HepG2 (cell line): ENCODE results near the gene RHBDF2. TPM values are rescaled to one million over a fixed set of nuclear protein-coding genes. Genes with fewer than 3 reads are reported as not detected.

Experiments
- ASH2L ChIP-seq: fragments of 300-600, 200-600 bp; sonication (generic); IDR thresholded peaks from 2 replicates; pipeline ENCODE4 v1.7.0; 2017; ENCODE audit warnings: low read depth, mild to moderate bottlenecking, moderate library complexity, mixed read lengths, low read length; ENCODE audit not compliant: insufficient read length
- ATAD3A ChIP-seq: sonication (generic); formaldehyde crosslinking; IDR thresholded peaks from 2 replicates; pipeline ENCODE4 v1.4.0; 2020; ENCODE audit warnings: missing genetic modification reagents
- CAMTA2 ChIP-seq: sonication (generic); formaldehyde crosslinking; IDR thresholded peaks from 2 replicates; pipeline ENCODE4 v1.4.0; 2020; ENCODE audit warnings: mild to moderate bottlenecking, missing genetic modification reagents, borderline replicate concordance
- E2F5 ChIP-seq: sonication (generic); formaldehyde crosslinking; conservative IDR thresholded peaks from 2 replicates; pipeline ENCODE4 v1.4.0; 2020; ENCODE audit warnings: missing genetic modification reagents
- HNF4A ChIP-seq: sonication (generic); formaldehyde crosslinking; IDR thresholded peaks from 2 replicates; pipeline ENCODE4 v1.4.0; 2020; ENCODE audit warnings: missing genetic modification reagents
- HNRNPL ChIP-seq: fragments of 200-400 bp; formaldehyde crosslinking; IDR thresholded peaks from 2 replicates; pipeline ENCODE4 v1.6.1; 2017; ENCODE audit warnings: mild to moderate bottlenecking, low read depth, low read length
- JUN ChIP-seq: sonication (generic); formaldehyde crosslinking; IDR thresholded peaks from 2 replicates; pipeline ENCODE4 v1.4.0; 2020; ENCODE audit warnings: mild to moderate bottlenecking, missing genetic modification reagents
- KDM2A ChIP-seq: sonication (generic); formaldehyde crosslinking; IDR thresholded peaks from 2 replicates; pipeline ENCODE4 v1.4.0; 2020; ENCODE audit warnings: low read depth, missing genetic modification reagents, borderline replicate concordance
- NCOA5 ChIP-seq: sonication (generic); formaldehyde crosslinking; IDR thresholded peaks from 2 replicates; pipeline ENCODE4 v1.4.0; 2020; ENCODE audit warnings: missing genetic modification reagents
- NR0B2 ChIP-seq: sonication (generic); formaldehyde crosslinking; IDR thresholded peaks from 2 replicates; pipeline ENCODE4 v1.4.0; 2020; ENCODE audit warnings: mild to moderate bottlenecking, missing genetic modification reagents
- YY1 ChIP-seq: IDR thresholded peaks from 2 replicates; pipeline ENCODE4 v1.6.1; 2011; ENCODE audit warnings: low read length, low read depth, moderate library complexity, mild to moderate bottlenecking; ENCODE audit not compliant: insufficient read depth, insufficient replicate concordance
- ZHX2 ChIP-seq, 2 experiments: sonication (generic) in 1 of 2; formaldehyde crosslinking in 1 of 2; IDR thresholded peaks; 2 replicates each; pipeline versions ENCODE4 v1.6.1 to v1.9.0; 2014 to 2022; ENCODE audit warnings: antibody characterized with exemption in 1 of 2, borderline replicate concordance in 1 of 2, inconsistent platforms in 1 of 2, low read depth in 1 of 2, missing genetic modification reagents in 1 of 2
- ZNF317 ChIP-seq: sonication (generic); formaldehyde crosslinking; IDR thresholded peaks from 2 replicates; pipeline ENCODE4 v1.5.0; 2020; ENCODE audit warnings: mild to moderate bottlenecking, missing genetic modification reagents
- ZNF737 ChIP-seq: sonication (generic); formaldehyde crosslinking; IDR thresholded peaks from 2 replicates; pipeline ENCODE4 v1.5.0; 2020; ENCODE audit warnings: missing genetic modification reagents, mild to moderate bottlenecking, borderline replicate concordance
- ZNF749 ChIP-seq: sonication (generic); formaldehyde crosslinking; IDR thresholded peaks from 2 replicates; pipeline ENCODE4 v1.8.0; 2022; ENCODE audit warnings: mild to moderate bottlenecking, missing genetic modification reagents, moderate library complexity, borderline replicate concordance
- polyA plus RNA-seq, 8 experiments: library from polyadenylated mRNA; depleted of rRNA in 3 of 8; stranded (reverse) in 7 of 8; unstranded in 1 of 8; fragments of >200 nt; fragmentation: Illumina TruSeq in 4 of 8; extraction: Trizol in 4 of 8; gene quantifications; 2 replicates each; pipeline versions ENCODE4 v1.2.1 to v1.2.3, GENCODE V29; 2011 to 2016; ENCODE audit warnings: low read depth in 4 of 8, missing spikeins in 1 of 8, mixed read lengths in 1 of 8; ENCODE audit not compliant: insufficient read depth in 1 of 8
- total RNA-seq, 5 experiments: library from RNA; depleted of rRNA; stranded (reverse); fragments of >200 nt; fragmentation: Illumina TruSeq; extraction: Trizol; gene quantifications; 2 replicates each; pipeline ENCODE4 v1.2.3, GENCODE V29; 2016; ENCODE audit warnings: low read depth in 1 of 5
- TF ChIP-seq, protein P1 (sequence below): sonication (generic); formaldehyde crosslinking; IDR thresholded peaks from 2 replicates; pipeline ENCODE4 v1.8.0; 2022; ENCODE audit warnings: mild to moderate bottlenecking, missing genetic modification reagents, moderate library complexity
- TF ChIP-seq, protein P2 (sequence below): IDR thresholded peaks from 2 replicates; pipeline ENCODE4 v1.6.1; 2016; ENCODE audit warnings: missing compliant biosample characterization, missing genetic modification reagents, borderline replicate concordance
- TF ChIP-seq, protein P3 (sequence below): sonication (generic); formaldehyde crosslinking; IDR thresholded peaks from 2 replicates; pipeline ENCODE4 v1.5.0; 2020; ENCODE audit warnings: missing genetic modification reagents

The RHBDF2 gene
- total and polyA plus RNA-seq, 2 of the 13 experiments (the other 11 are each of a cell fraction or from before 2014, with no cell fraction given), result 7.8 to 24.2 TPM

DNA sequence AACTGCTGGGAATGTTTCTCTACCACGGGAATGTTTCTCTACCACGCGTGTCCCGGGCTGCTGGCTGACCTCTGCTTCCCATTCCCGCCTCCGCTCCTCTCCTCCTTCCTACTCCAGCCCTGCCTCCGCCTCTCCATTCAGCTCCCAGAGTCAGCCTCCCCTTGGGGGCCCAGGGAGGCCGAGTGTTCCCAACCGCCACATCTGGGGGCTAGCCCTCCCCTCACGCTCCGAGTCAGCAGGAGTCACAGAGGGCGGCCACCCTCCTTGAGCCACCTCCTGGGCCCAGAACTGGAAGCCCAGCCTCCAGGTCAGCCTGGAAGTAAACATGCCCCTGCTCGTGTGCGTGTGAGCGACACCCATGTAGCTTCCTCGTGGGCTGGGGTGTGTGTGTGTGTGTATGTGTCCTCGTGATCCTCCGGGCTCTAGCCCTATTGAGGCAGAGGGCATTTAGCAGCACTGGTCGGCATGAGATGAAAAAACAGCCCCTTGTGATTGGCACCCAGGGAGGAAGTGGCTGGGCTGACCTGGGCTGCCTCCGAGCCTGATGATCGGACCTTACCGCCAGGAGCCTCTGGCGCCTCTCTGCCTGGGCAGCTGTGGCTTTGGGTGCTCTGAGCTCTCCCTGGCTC is 29.0 kb upstream of the RHBDF2 start (continued):
- no peak; the same call in 1 of the 2 replicates for TF ChIP-seq E2F5
- TF ChIP-seq ASH2L, result no peak
- TF ChIP-seq, protein P1, sequence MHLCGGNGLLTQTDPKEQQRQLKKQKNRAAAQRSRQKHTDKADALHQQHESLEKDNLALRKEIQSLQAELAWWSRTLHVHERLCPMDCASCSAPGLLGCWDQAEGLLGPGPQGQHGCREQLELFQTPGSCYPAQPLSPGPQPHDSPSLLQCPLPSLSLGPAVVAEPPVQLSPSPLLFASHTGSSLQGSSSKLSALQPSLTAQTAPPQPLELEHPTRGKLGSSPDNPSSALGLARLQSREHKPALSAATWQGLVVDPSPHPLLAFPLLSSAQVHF, result no peak
- no peak for TF ChIP-seq ZNF317
- TF ChIP-seq KDM2A, result 0 out of 2 replicates have a peak, but pooled peaks have one; percentile 7
- no peak for TF ChIP-seq ATAD3A (CRISPR knock-in tag)
- no peak; the same call in 1 of the 2 replicates for TF ChIP-seq ZHX2 (IDR thresholded peaks at IDR 0.05; ENCODE audit: low read depth)
- TF ChIP-seq ZHX2 (CRISPR knock-in tag; IDR thresholded peaks at IDR 0.05; ENCODE audit: borderline replicate concordance), result no peak
- no peak for TF ChIP-seq ZNF749 (CRISPR knock-in tag)
- TF ChIP-seq HNF4A (CRISPR knock-in tag), result no peak
- no peak for TF ChIP-seq NCOA5 (CRISPR knock-in tag)
- TF ChIP-seq, protein P2, sequence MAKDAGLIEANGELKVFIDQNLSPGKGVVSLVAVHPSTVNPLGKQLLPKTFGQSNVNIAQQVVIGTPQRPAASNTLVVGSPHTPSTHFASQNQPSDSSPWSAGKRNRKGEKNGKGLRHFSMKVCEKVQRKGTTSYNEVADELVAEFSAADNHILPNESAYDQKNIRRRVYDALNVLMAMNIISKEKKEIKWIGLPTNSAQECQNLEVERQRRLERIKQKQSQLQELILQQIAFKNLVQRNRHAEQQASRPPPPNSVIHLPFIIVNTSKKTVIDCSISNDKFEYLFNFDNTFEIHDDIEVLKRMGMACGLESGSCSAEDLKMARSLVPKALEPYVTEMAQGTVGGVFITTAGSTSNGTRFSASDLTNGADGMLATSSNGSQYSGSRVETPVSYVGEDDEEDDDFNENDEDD (CRISPR knock-in tag), result peak; percentile 18; the same call in 1 of the 2 replicates
- no peak for TF ChIP-seq JUN
- no peak for TF ChIP-seq CAMTA2 (CRISPR knock-in tag)
- TF ChIP-seq NR0B2 (CRISPR knock-in tag), result peak; percentile 62; the same call in 1 of the 2 replicates
- 0 out of 2 replicates have a peak, but pooled peaks have one; percentile 37 for TF ChIP-seq ZNF737 (CRISPR knock-in tag)
- no peak for TF ChIP-seq YY1
- no peak for TF ChIP-seq HNRNPL
- TF ChIP-seq, protein P3, sequence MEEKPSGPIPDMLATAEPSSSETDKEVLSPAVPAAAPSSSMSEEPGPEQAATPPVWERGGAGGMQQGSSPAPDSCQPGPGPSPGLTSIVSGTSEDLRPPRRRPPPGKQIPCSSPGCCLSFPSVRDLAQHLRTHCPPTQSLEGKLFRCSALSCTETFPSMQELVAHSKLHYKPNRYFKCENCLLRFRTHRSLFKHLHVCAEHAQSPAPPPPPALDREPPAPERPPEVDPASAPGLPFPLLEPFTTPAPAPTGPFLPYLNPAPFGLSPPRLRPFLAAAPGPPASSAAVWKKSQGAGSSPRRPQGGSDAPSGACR (CRISPR knock-in tag), result no peak
